Measurements from ENCODE around the gene KCNA5. TPM values are rescaled to one million over a fixed set of nuclear protein-coding genes. Genes with fewer than 3 reads are reported as not detected.

Gene KCNA5
- total RNA-seq (2012; rRNA removed) (not detected in 2 replicates), polyA plus RNA-seq (2012; rRNA removed) (not detected in 2 replicates), Bru-seq, nascent RNA (not detected), BruChase-seq, experiment 1, labeled RNA remaining after a 6-hour chase (not detected), BruChase-seq, experiment 2, labeled RNA remaining after a 2-hour chase (not detected)
- polyA plus RNA-seq (2012; cell fraction: cytosol; rRNA removed), result not detected in 2 replicates
- not detected in 2 replicates for polyA plus RNA-seq (2012; cell fraction: nucleus; rRNA removed; ENCODE audit: low replicate concordance)
- long read RNA-seq, result 0 reads

- H4K5ac ChIP-seq (ENCODE audit: low read depth, low read length), result no peak within 1 kb of the TSS
- in situ Hi-C loops (cut with MboI; ENCODE audit: low sequenced_read_pairs), result no loop called here
- ChIA-PET POLR2A (ENCODE audit: unreplicated experiment) (no interaction called here), CTCF (no interaction called here)
- no peak within 1 kb of the TSS for H3K14ac ChIP-seq (replicated peaks; ENCODE audit: low read depth, low read length)
- no peak within 1 kb of the TSS for H3K23ac ChIP-seq (ENCODE audit: low read depth, low read length)
- H2AK5ac ChIP-seq (ENCODE audit: low read depth, low read length), result no peak within 1 kb of the TSS
- dilution Hi-C loops (cut with HindIII; ENCODE audit: low sequenced_read_pairs, unreplicated experiment), result no loop called here
- H4K91ac ChIP-seq (ENCODE audit: insufficient read depth, low read depth, low read length), result no peak within 1 kb of the TSS
- H4K8ac ChIP-seq (ENCODE audit: low read depth in 2 of 2, low read length in 2 of 2), result no peak within 1 kb of the TSS
- no peak within 1 kb of the TSS for H2BK20ac ChIP-seq (ENCODE audit: low read depth, low read length)
- H3K4me2 ChIP-seq (ENCODE audit: low read depth, low read length), result no peak within 1 kb of the TSS
- no peak within 1 kb of the TSS for H3K18ac ChIP-seq (ENCODE audit: low read depth, low read length)
- 8% methylated on average over 23 of the region's 68 CpGs; no CpG with 5 or more reads in 1 of the 2 experiments for WGBS, 2 experiments (ENCODE audit: extremely low coverage in 2 of 2, insufficient read length in 1 of 2)
- no peak within 1 kb of the TSS for H3K4ac ChIP-seq (ENCODE audit: low read depth, low read length)
- TF ChIP-seq ELK1 (IDR thresholded peaks at IDR 0.05; ENCODE audit: borderline replicate concordance, low read depth, low read length), result no peak
- TF ChIP-seq, protein P1, sequence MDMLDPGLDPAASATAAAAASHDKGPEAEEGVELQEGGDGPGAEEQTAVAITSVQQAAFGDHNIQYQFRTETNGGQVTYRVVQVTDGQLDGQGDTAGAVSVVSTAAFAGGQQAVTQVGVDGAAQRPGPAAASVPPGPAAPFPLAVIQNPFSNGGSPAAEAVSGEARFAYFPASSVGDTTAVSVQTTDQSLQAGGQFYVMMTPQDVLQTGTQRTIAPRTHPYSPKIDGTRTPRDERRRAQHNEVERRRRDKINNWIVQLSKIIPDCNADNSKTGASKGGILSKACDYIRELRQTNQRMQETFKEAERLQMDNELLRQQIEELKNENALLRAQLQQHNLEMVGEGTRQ (IDR thresholded peaks at IDR 0.05; ENCODE audit: low read depth, low read length), result no peak
- TF ChIP-seq MAFK (IDR thresholded peaks at IDR 0.05; ENCODE audit: low read depth, low read length), result no peak
- no peak for TF ChIP-seq FOS (IDR thresholded peaks at IDR 0.05; ENCODE audit: low read depth, low read length)
- no peak for TF ChIP-seq SMC3 (IDR thresholded peaks at IDR 0.05; ENCODE audit: low read depth, low read length)
- TF ChIP-seq RFX5 (IDR thresholded peaks at IDR 0.05; ENCODE audit: low read depth, low read length), result no peak
- TF ChIP-seq CTCF (conservative IDR thresholded peaks at IDR 0.05; ENCODE audit: low read depth, low read length), result no peak
- TF ChIP-seq CEBPB (IDR thresholded peaks at IDR 0.05; ENCODE audit: low read depth, low read length), result no peak
- TF ChIP-seq CHD1 (IDR thresholded peaks at IDR 0.05; ENCODE audit: low read depth, low read length), result no peak
- TF ChIP-seq MAZ (IDR thresholded peaks at IDR 0.05; ENCODE audit: borderline replicate concordance, low read depth, low read length), result no peak
- no peak for TF ChIP-seq RAD21 (IDR thresholded peaks at IDR 0.05; ENCODE audit: low read length)
- no peaks in the 10 kb centered on the region for H4K20me1 ChIP-seq (ENCODE audit: insufficient read depth, low read length)
- BruUV-seq (replicated peaks), result no TSS peak
- no peak within 1 kb of the TSS for H3K27ac ChIP-seq (ENCODE audit: insufficient read depth, low read length)
- H3K9me3 ChIP-seq (ENCODE audit: control insufficient read depth, insufficient read depth, low read length), result no peaks in the 10 kb centered on the region
- H2BK120ac ChIP-seq (ENCODE audit: low read depth, low read length), result no peak within 1 kb of the TSS
- H2AK9ac ChIP-seq (replicated peaks; ENCODE audit: low read depth, low read length, poor library complexity), result no peak within 1 kb of the TSS
- H2BK5ac ChIP-seq (ENCODE audit: low read depth, low read length, poor library complexity, severe bottlenecking), result no peak within 1 kb of the TSS
- DNase-seq (no peak), ATAC-seq (ENCODE audit: low read depth) (no peak)
- peak within 1 kb of the TSS; percentile 39 for H2AFZ ChIP-seq (replicated peaks; ENCODE audit: low read length, poor library complexity)
- H3K4me1 ChIP-seq (ENCODE audit: control insufficient read depth, insufficient read depth, low read length), result no peaks in the 10 kb centered on the region
- H3K56ac ChIP-seq (ENCODE audit: extremely low read depth, insufficient read depth, low read length), result no peak within 1 kb of the TSS
- intact Hi-C loops (cut with micrococcal nuclease), result no loop called here
- peaks cover 75% of the 10 kb centered on the region for H3K27me3 ChIP-seq (ENCODE audit: control insufficient read depth, insufficient read depth, low read length)
- no peak within 1 kb of the TSS for H3K9ac ChIP-seq (ENCODE audit: low read depth, low read length)
- no peak within 1 kb of the TSS for H2BK15ac ChIP-seq (ENCODE audit: low read depth, low read length)
- no peaks in the 10 kb centered on the region for H3K36me3 ChIP-seq (ENCODE audit: control insufficient read depth, insufficient read depth, low read length)
- no peaks in the 10 kb centered on the region for H3K79me1 ChIP-seq (ENCODE audit: low read depth in 1 of 2, low read length in 2 of 2)
- no peaks in the 10 kb centered on the region for H3K9me1 ChIP-seq (ENCODE audit: insufficient read depth, low read length)
- H3K4me3 ChIP-seq (ENCODE audit: insufficient read depth, low read depth, low read length), result no peak within 1 kb of the TSS
Observed at GRCh38 chr12:5043589-5044419, at the start of gene KCNA5. Gene KCNA5 (plus strand): TSS chr12:5043879. CDS start chr12:5044148, 269 bp downstream.
